Activated T-helper 2 cell treated with anti-CD3 and anti-CD28 coated beads, Interferon-gamma antibody, Interleukin-2, Interleukin-4, amounts not matched to agents 10 μg/mL and 5 μg/mL and 100 μg/mL, durations not matched to agents 14 hours and 24 hours and 36 hours (primary cell): Measurements from ENCODE around the gene POLR2A. TPM values are rescaled to one million over a fixed set of nuclear protein-coding genes. Genes with fewer than 3 reads are reported as not detected.

Experiments
- DNase-seq: peaks from one replicate; pipeline ENCODE4 v3.0.0; 2021; ENCODE audit warnings: low spot score
- H3K27ac Mint-ChIP-seq: one replicate; pipeline ENCODE4 v1.8.0; 2021; ENCODE audit warnings: mixed read lengths
- H3K27me3 Mint-ChIP-seq: one replicate; pipeline ENCODE4 v1.8.0; 2021; ENCODE audit warnings: low read depth, mixed read lengths
- H3K36me3 Mint-ChIP-seq: one replicate; pipeline ENCODE4 v1.8.0; 2021; ENCODE audit warnings: low read depth, mixed read lengths
- H3K4me1 Mint-ChIP-seq: one replicate; pipeline ENCODE4 v1.8.0; 2021; ENCODE audit warnings: low read depth, mixed read lengths
- H3K4me3 Mint-ChIP-seq: one replicate; pipeline ENCODE4 v1.8.0; 2021; ENCODE audit warnings: low read depth, mild to moderate bottlenecking, moderate library complexity, mixed read lengths
- H3K9me3 Mint-ChIP-seq: one replicate; pipeline ENCODE4 v1.8.0; 2021; ENCODE audit warnings: mixed read lengths
- intact Hi-C: fragments of 100-400 bp; cut with micrococcal nuclease; formaldehyde crosslinking; loops from one replicate; pipeline ENCODE4 v1.15.1; 2023
- total RNA-seq: library from RNA; stranded (reverse); gene quantifications from 2 replicates; pipeline ENCODE4 v1.2.3, GENCODE V29; 2022

The POLR2A gene
- total RNA-seq, 1 donor from 2014 or later: 247 TPM

DNA sequence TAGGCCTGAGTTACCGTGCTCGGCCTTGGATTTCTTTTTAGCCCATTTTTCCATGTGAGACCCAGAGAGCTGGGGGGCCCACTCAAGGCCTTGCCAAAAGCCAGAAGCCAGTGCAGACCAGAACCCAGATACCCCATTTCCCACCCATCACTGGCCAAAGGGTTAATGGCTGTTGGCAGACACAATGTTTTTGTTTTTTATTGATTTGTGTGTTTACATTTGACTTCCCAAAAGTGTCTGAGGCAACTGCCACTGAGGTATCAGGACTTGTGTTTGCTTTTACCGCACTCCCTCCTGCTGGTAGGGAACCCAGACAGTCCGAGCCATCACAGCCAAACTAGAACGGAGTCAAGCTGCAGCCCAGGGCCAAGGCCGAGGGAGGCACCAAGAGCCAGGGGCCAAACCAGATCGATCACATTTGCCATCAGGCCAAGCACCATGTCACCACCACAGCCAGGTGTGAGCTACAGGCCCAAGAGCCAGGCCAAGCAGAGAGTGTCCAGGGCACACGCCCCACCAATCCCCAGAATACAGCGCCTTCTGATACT is 57.0 kb downstream of the POLR2A start:
- H3K9me3 Mint-ChIP-seq: peaks cover 17% of the 10 kb centered on the region
- no peak overlapping the region for H3K27ac Mint-ChIP-seq
- intact Hi-C loops: no loop called here
- no peaks in the 10 kb centered on the region for H3K4me1 Mint-ChIP-seq
- H3K27me3 Mint-ChIP-seq: peaks cover 12% of the 10 kb centered on the region
- no peaks in the 10 kb centered on the region for H3K36me3 Mint-ChIP-seq
- H3K4me3 Mint-ChIP-seq: no peak overlapping the region
- no peak for DNase-seq

DNA sequence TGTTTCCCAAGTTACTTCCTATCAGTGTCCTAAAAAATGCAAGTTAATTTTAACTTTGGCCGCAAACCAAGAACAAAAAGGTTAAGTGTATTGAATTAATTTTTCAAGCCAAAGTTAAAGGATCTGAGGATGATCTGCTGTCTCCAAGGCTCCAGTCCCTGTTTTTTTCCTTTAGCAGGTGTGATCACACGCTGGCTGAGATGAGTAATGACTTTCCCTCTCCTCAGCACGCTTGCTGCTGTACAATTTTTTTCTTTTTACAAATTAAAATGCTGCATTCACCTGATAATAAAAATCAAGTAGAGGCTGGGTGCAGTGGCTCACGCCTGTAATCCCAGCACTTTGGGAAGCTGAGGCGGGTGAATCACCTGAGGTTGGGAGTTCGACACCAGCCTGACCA is 60.7 kb downstream of the POLR2A start:
- H3K27me3 Mint-ChIP-seq: peaks cover 9% of the 10 kb centered on the region
- intact Hi-C loops: no loop called here
- no peak overlapping the region for H3K27ac Mint-ChIP-seq
- H3K36me3 Mint-ChIP-seq: no peaks in the 10 kb centered on the region
- DNase-seq: no peak
- H3K4me1 Mint-ChIP-seq: peaks cover 15% of the 10 kb centered on the region
- H3K9me3 Mint-ChIP-seq: no peaks in the 10 kb centered on the region
- no peak overlapping the region for H3K4me3 Mint-ChIP-seq

DNA sequence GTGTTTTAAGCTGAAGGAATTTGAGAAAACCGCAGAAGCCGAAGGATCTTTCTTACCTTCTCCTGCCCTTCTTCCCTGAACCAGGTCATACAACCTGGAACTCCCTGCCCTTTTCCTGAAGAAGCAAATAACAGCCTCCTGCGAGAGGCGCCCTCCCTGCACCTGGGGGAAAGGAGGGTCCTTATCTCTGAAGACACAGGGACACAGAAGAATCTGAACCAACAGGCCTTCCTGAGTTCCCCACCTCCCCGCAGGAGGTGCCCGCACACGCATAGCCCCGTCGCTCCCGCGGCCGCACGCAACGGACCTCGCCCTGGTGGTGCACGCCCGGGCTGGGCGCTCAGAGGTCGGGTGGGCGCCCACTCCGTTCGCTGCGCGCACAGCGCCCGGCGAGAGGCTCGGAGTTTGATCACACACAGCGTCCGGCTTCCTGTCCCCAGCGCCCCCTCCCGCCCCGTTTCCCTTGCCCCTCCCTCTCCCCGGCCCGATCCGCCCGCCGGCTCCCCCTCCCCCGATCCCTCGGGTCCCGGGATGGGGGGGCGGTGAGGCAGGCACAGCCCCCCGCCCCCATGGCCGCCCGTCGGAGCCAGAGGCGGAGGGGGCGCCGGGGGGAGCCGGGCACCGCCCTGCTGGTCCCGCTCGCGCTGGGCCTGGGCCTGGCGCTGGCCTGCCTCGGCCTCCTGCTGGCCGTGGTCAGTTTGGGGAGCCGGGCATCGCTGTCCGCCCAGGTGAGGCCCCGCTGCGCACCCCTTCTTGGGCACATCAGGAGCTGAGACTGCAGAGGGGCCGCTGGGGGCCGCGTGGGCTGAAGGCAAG is 64.6 kb downstream of the POLR2A start, which contains the start of gene TNFSF12:
TNFSF12 (plus strand) TSS at position 474 of the 816 bp plus-strand sequence; CDS start at position 570, 96 bp downstream.
- H3K4me1 Mint-ChIP-seq: peaks cover 46% of the 10 kb centered on the region
- intact Hi-C loops: no loop called here
- H3K36me3 Mint-ChIP-seq: peaks cover 16% of the 10 kb centered on the region
- H3K27me3 Mint-ChIP-seq: no peaks in the 10 kb centered on the region
- peak; percentile 50 for DNase-seq
- peak within 1 kb of the TSS; percentile 82 for H3K4me3 Mint-ChIP-seq
- H3K27ac Mint-ChIP-seq: peak within 1 kb of the TSS; percentile 54
- no peaks in the 10 kb centered on the region for H3K9me3 Mint-ChIP-seq

Other genes starting within 250 kb of the POLR2A start
- gene DVL2, start 249.8 kb upstream of the POLR2A start, total RNA-seq: 69.7 and 73.1 TPM in 2 replicates
- 43.4 and 47.8 TPM in 2 replicates for gene PHF23, start 244.9 kb upstream of the POLR2A start, total RNA-seq
- gene GABARAP, start 241.9 kb upstream of the POLR2A start, total RNA-seq: 145 and 147 TPM in 2 replicates
- 170 and 181 TPM in 2 replicates for gene CTDNEP1, start 232.6 kb upstream of the POLR2A start, total RNA-seq
- gene ELP5, start 232.2 kb upstream of the POLR2A start, total RNA-seq: 64.8 and 65.3 TPM in 2 replicates
- 0.21 and 0.41 TPM in 2 replicates for gene CLDN7, start 221.9 kb upstream of the POLR2A start, total RNA-seq
- gene SLC2A4, start 202.6 kb upstream of the POLR2A start, total RNA-seq: 0.14 and 0.25 TPM in 2 replicates
- 0.43 and 0.51 TPM in 2 replicates for gene YBX2, start 189.7 kb upstream of the POLR2A start, total RNA-seq
- gene EIF5A, start 176.7 kb upstream of the POLR2A start, total RNA-seq: 1,189 and 1,199 TPM in 2 replicates
- gene GPS2, start 169.0 kb upstream of the POLR2A start, total RNA-seq: 57.6 and 64.9 TPM in 2 replicates
- 45.7 and 47.7 TPM in 2 replicates for gene NEURL4, start 155.0 kb upstream of the POLR2A start, total RNA-seq
- gene ACAP1, start 147.8 kb upstream of the POLR2A start, total RNA-seq: 361 and 382 TPM in 2 replicates
- gene KCTD11, start 132.2 kb upstream of the POLR2A start, total RNA-seq: 8.0 and 8.5 TPM in 2 replicates
- 0.25 TPM in 1 of 2 replicates, not detected in the other for gene TMEM95, start 129.2 kb upstream of the POLR2A start, total RNA-seq
- 4.0 and 5.2 TPM in 2 replicates for gene TNK1, start 103.3 kb upstream of the POLR2A start, total RNA-seq
- gene PLSCR3, start 89.8 kb upstream of the POLR2A start, total RNA-seq: 75.4 and 76.2 TPM in 2 replicates
- 67.3 and 67.7 TPM in 2 replicates for gene TMEM256, start 80.3 kb upstream of the POLR2A start, total RNA-seq
- 3.9 and 4.2 TPM in 2 replicates for gene NLGN2, start 76.5 kb upstream of the POLR2A start, total RNA-seq
- not detected in 2 replicates for gene SPEM1, start 64.0 kb upstream of the POLR2A start, total RNA-seq
- gene SPEM2, start 58.8 kb upstream of the POLR2A start, total RNA-seq: not detected in 2 replicates
- not detected in 2 replicates for gene SPEM3, start 55.5 kb upstream of the POLR2A start, total RNA-seq
- 13.4 and 14.8 TPM in 2 replicates for gene TMEM102, start 48.9 kb upstream of the POLR2A start, total RNA-seq
- 4.8 and 6.1 TPM in 2 replicates for gene FGF11, start 44.9 kb upstream of the POLR2A start, total RNA-seq
- 6.6 and 6.9 TPM in 2 replicates for gene CHRNB1, start 39.3 kb upstream of the POLR2A start, total RNA-seq
- 20.2 and 20.3 TPM in 2 replicates for gene ZBTB4, start 4.7 kb upstream of the POLR2A start, total RNA-seq
- gene SLC35G6, start 2.9 kb upstream of the POLR2A start, total RNA-seq: not detected in 2 replicates
- gene TNFSF12, start 64.7 kb downstream of the POLR2A start, total RNA-seq: 31.8 and 36.0 TPM in 2 replicates
- gene TNFSF13, start 74.4 kb downstream of the POLR2A start, total RNA-seq: 2.9 and 3.5 TPM in 2 replicates
- gene SENP3, start 77.6 kb downstream of the POLR2A start, total RNA-seq: 64.9 and 69.6 TPM in 2 replicates
- gene CD68, start 95.3 kb downstream of the POLR2A start, total RNA-seq: 9.6 and 10.1 TPM in 2 replicates
- gene MPDU1, start 99.5 kb downstream of the POLR2A start, total RNA-seq: 98.6 and 106 TPM in 2 replicates
- 0.21 and 0.60 TPM in 2 replicates for gene SOX15, start 105.7 kb downstream of the POLR2A start, total RNA-seq
- 59.0 and 63.1 TPM in 2 replicates for gene FXR2, start 130.5 kb downstream of the POLR2A start, total RNA-seq
- gene SAT2, start 143.5 kb downstream of the POLR2A start, total RNA-seq: 25.4 and 27.9 TPM in 2 replicates
- 0.46 TPM in 1 of 2 replicates, not detected in the other for gene SHBG, start 145.8 kb downstream of the POLR2A start, total RNA-seq
- gene ATP1B2, start 166.6 kb downstream of the POLR2A start, total RNA-seq: 0.32 and 0.37 TPM in 2 replicates
- 165 and 174 TPM in 2 replicates for gene TP53, start 203.1 kb downstream of the POLR2A start, total RNA-seq
- gene WRAP53, start 204.1 kb downstream of the POLR2A start, total RNA-seq: 33.2 and 34.5 TPM in 2 replicates
- gene EFNB3, start 220.8 kb downstream of the POLR2A start, total RNA-seq: not detected in 2 replicates
- gene DNAH2, start 233.4 kb downstream of the POLR2A start, total RNA-seq: not detected in 2 replicates